HT-29 (cell line): Measurements from ENCODE around the gene ZNF337. TPM values are rescaled to one million over a fixed set of nuclear protein-coding genes. Genes with fewer than 3 reads are reported as not detected.
"Not testable (repeated sequence)": the region's sequence is repeated elsewhere in the genome, so short reads cannot be mapped to it uniquely, and the experiment has no call there.

Experiments used
- DNase-seq: peaks from one replicate; pipeline ENCODE4 v3.0.0-alpha.2; 2015; ENCODE audit warnings: low spot score
- small RNA-seq: library from RNA; depleted of rRNA; stranded (forward); fragments of <200 nt; gene quantifications from one replicate; pipeline ENCODE3, GENCODE V24; 2014
- total RNA-seq: library from RNA; depleted of rRNA; stranded (reverse); fragments of >200 nt; shearing (Covaris generic); gene quantifications from 2 replicates; pipeline ENCODE4 v1.2.3, GENCODE V29; 2014; rRNA removed

The ZNF337 gene
- total RNA-seq, 1 experiment from 2014 or later: 7.2 TPM

- not testable (repeated sequence) for DNase-seq
Observed at GRCh38 chr20:25630615-25631014, 66.0 kb downstream of the ZNF337 start.

DNA sequence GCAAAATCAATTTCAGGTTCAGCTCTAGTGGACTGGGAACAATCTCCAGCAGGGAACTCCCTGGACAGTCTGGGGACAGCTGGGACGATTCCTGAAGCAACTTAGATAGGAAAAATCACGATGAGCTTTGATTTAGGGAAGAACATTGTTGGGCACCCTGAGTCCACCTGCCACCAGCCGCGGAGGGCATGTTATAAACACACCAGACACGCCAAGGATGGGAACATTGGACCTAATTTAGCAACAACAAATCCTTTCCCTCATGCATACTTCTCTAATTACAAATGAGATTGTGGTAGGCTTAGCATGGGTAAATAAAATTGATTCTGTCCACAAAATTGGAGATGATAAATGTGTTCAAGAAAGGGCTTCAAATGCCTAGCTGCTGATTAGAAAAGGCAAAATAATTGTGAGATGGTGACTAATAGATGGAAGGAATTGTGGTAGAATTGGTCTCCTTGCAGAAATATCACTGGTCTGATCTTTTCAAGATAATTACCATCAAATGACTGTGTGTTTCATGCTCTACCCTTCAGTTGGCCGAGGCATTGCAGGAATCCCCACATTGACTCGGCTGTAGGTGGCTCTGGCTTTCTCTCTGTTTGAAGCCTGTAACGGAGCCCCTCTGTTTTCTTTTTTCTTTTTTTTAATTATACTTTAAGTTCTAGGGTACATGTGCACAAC lies 66.7 kb downstream of the ZNF337 start:
- DNase-seq: no peak

- DNase-seq: no peak
Observed at GRCh38 chr20:25626779-25627178, 69.9 kb downstream of the ZNF337 start.

DNA sequence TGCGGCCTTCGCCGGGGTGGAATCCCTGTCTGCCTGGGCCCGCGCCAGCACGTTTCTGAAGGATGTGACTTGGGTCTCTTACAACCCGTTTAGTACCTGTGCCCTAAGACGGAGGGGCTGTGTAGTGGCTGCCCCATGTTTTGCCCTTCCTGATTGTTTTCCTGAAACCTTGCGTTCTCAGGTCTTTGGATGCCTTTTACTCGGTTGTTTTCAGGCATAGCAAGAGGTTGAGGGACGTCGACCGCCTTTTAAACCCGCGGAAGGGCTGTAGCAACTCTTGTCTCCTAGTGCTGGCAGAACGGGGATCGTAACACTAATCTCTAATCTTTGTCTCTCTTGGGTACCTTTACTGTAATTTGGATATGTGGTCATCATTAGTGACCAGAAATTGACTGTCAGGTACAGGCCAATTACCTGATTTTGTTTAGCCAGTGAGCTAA lies 72.1 kb downstream of the ZNF337 start:
- no peak for DNase-seq

Small RNA genes within 50 kb of the gene (small RNA-seq; reads per million reads assigned to genes)
- gene RN7SL594P: not detected

Other genes with a start within 250 kb of the ZNF337 start
- 1.2 TPM in 1 of 2 replicates, not detected in the other for gene NINL, start 111.3 kb downstream of the ZNF337 start, total RNA-seq
- gene NANP, start 72.8 kb downstream of the ZNF337 start, total RNA-seq: 4.8 and 6.2 TPM in 2 replicates